Neural cell (in vitro differentiated cells): ENCODE data around the gene ALDH1A1. TPM values are rescaled to one million over a fixed set of nuclear protein-coding genes. Genes with fewer than 3 reads are reported as not detected.

Experiments used
- H2AFZ ChIP-seq: fragments of 200-600, 300-800 bp; sonication (generic), shearing (Covaris generic); 2 replicates; pipeline ENCODE4 v1.6.0; 2014; ENCODE audit warnings: low read depth, mild to moderate bottlenecking, antibody characterized with exemption, low read length, moderate library complexity
- H3F3A ChIP-seq: fragments of 200-600 bp; shearing (Covaris generic); 2 replicates; pipeline ENCODE4 v1.6.1; 2016; ENCODE audit warnings: mild to moderate bottlenecking, moderate library complexity, mixed read lengths, antibody characterized with exemption, low read length; ENCODE audit not compliant: insufficient read depth, poor library complexity, severe bottlenecking
- H3K27ac ChIP-seq: fragments of 200-600, 300-800 bp; sonication (generic), shearing (Covaris generic); 2 replicates; pipeline ENCODE4 v1.5.1; 2014; ENCODE audit warnings: mild to moderate bottlenecking, low read length, moderate library complexity
- H3K27me3 ChIP-seq: fragments of 300-800, 200-600 bp; sonication (generic), shearing (Covaris generic); 2 replicates; pipeline ENCODE4 v1.6.0; 2014; ENCODE audit warnings: mild to moderate bottlenecking, low read depth, low read length, moderate library complexity; ENCODE audit not compliant: insufficient read depth
- H3K36me3 ChIP-seq: fragments of 300-800, 200-600 bp; sonication (generic), shearing (Covaris generic); 2 replicates; pipeline ENCODE4 v1.5.1; 2014; ENCODE audit warnings: mild to moderate bottlenecking, antibody characterized with exemption, low read length, moderate library complexity; ENCODE audit not compliant: insufficient read depth
- H3K4me2 ChIP-seq: fragments of 300-800, 200-600 bp; sonication (generic), shearing (Covaris generic); 2 replicates; pipeline ENCODE4 v1.6.0; 2014; ENCODE audit warnings: mild to moderate bottlenecking, low read length
- H3K4me3 ChIP-seq: fragments of 300-800, 200-600 bp; sonication (generic), shearing (Covaris generic); 2 replicates; pipeline ENCODE4 v1.5.1; 2014; ENCODE audit warnings: mild to moderate bottlenecking, low read length, moderate library complexity
- H3K79me2 ChIP-seq: fragments of 200-600 bp; shearing (Covaris generic); replicated peaks from 2 replicates; pipeline ENCODE4 v1.6.0; 2014; ENCODE audit warnings: mild to moderate bottlenecking, low read length, moderate library complexity; ENCODE audit not compliant: insufficient read depth
- H3K9ac ChIP-seq: fragments of 300-800, 200-600 bp; sonication (generic), shearing (Covaris generic); 2 replicates; pipeline ENCODE4 v1.6.1; 2016; ENCODE audit warnings: mild to moderate bottlenecking, low read length, mixed read lengths
- H3K9me2 ChIP-seq: fragments of 200-600 bp; shearing (Covaris generic); 2 replicates; pipeline ENCODE4 v1.6.1; 2016; ENCODE audit warnings: mild to moderate bottlenecking, low read length, mixed read lengths; ENCODE audit not compliant: insufficient read depth
- H3K9me3 ChIP-seq: fragments of 200-600, 300-800 bp; sonication (generic), shearing (Covaris generic); 2 replicates; pipeline ENCODE4 v1.6.1; 2016; ENCODE audit warnings: mild to moderate bottlenecking, mixed run types, low read length, moderate library complexity, mixed read lengths
- H4K20me1 ChIP-seq: fragments of 200-600 bp; shearing (Covaris generic); 2 replicates; pipeline ENCODE4 v1.6.1; 2016; ENCODE audit warnings: mild to moderate bottlenecking, mixed run types; ENCODE audit not compliant: insufficient read depth
- EP300 ChIP-seq: fragments of 450-650 bp; conservative IDR thresholded peaks from 2 replicates; pipeline ENCODE4 v1.6.1; 2014; ENCODE audit warnings: antibody characterized with exemption, mild to moderate bottlenecking, moderate library complexity; ENCODE audit not compliant: poor library complexity, severe bottlenecking
- EZH2 ChIP-seq: fragments of 200-600, 300-800 bp; shearing (Covaris generic), sonication (generic); IDR thresholded peaks from 2 replicates; pipeline ENCODE4 v1.6.1; 2014; ENCODE audit warnings: antibody characterized with exemption, low read length, borderline replicate concordance, mild to moderate bottlenecking; ENCODE audit not compliant: insufficient read depth, poor library complexity, severe bottlenecking
- MXI1 ChIP-seq: fragments of 450-650 bp; conservative IDR thresholded peaks from 2 replicates; pipeline ENCODE4 v1.6.1; 2014; ENCODE audit warnings: antibody characterized with exemption, mild to moderate bottlenecking; ENCODE audit not compliant: poor library complexity, severe bottlenecking
- POLR2AphosphoS5 ChIP-seq: IDR thresholded peaks from 2 replicates; pipeline ENCODE4 v1.6.1; 2012
- RAD21 ChIP-seq: fragments of 450-650 bp; conservative IDR thresholded peaks from 2 replicates; pipeline ENCODE4 v1.6.1; 2014; ENCODE audit warnings: antibody characterized with exemption, mild to moderate bottlenecking, moderate library complexity
- SMC3 ChIP-seq: fragments of 450-650 bp; conservative IDR thresholded peaks from 2 replicates; pipeline ENCODE4 v1.6.1; 2014; ENCODE audit warnings: antibody characterized with exemption, mild to moderate bottlenecking, moderate library complexity; ENCODE audit not compliant: poor library complexity
- TAF1 ChIP-seq: IDR thresholded peaks from 2 replicates; pipeline ENCODE4 v1.6.1; 2012; ENCODE audit warnings: low read depth
- polyA plus RNA-seq: library from polyadenylated mRNA; depleted of rRNA; stranded (reverse); fragments of >200 nt; gene quantifications from 2 replicates; pipeline ENCODE4 v1.2.3, GENCODE V29; 2014
- TF ChIP-seq, protein P1 (sequence below): IDR thresholded peaks from 2 replicates; pipeline ENCODE4 v1.6.1; 2012; ENCODE audit warnings: borderline replicate concordance
- TF ChIP-seq, protein P2 (sequence below): fragments of 450-650 bp; IDR thresholded peaks from 2 replicates; pipeline ENCODE4 v1.5.1; 2014; ENCODE audit warnings: antibody characterized with exemption, mild to moderate bottlenecking, moderate library complexity; ENCODE audit not compliant: poor library complexity, severe bottlenecking

ALDH1A1 gene
- polyA plus RNA-seq, 1 donor from 2014 or later, result not detected

DNA sequence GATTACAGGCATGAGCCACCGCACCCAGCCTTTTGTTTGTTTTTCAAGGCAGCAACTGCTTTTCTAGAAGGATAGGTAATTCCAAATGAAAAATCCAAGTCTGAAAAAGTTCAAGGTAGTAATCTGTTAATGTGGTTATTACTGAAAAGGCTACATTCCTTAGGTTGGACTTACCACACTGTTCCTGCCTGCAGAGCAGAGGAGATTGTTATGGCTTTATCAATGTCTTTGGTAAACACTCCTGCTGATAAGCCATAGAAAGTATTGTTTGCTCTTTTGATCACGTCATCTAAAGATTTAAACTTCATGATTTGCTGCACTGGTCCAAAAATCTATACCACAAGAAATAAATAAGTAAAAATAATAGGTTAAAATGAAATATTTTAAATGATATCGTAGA is 43.4 kb downstream of the ALDH1A1 start:
- Histone ChIP-seq H3K4me3 (no peak overlapping the region), H3K27ac (no peak overlapping the region), H3F3A (no peaks in the 10 kb centered on the region), H3K36me3 (no peaks in the 10 kb centered on the region), H3K9me2 (no peaks in the 10 kb centered on the region), H2AFZ (no peak overlapping the region), H3K4me2 (no peak overlapping the region), H4K20me1 (no peaks in the 10 kb centered on the region), H3K9ac (no peak overlapping the region), H3K79me2 (no peaks in the 10 kb centered on the region), H3K27me3 (no peaks in the 10 kb centered on the region), H3K9me3 (no peaks in the 10 kb centered on the region)
- TF ChIP-seq EZH2 (no peak), POLR2AphosphoS5 (no peak)

DNA sequence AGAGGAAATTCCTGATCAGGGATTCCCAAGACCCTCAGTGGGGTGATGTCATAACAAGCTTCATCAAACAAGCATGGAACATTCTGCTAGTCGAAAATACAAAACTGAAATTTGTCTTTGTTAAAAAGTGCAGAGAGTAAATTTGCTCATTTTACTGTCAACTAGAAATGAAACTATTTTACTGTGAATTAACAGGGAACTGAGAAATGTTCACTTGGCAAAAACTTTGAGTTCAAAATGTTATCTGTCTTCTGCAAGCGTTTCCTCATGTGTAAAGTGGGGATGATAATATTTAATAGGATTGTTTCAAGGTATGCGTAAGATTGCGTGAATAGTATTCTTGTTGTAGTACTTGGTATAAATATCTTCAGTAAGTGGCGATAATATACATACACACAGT is 45.4 kb downstream of the ALDH1A1 start:
- no peak overlapping the region for H3K27ac ChIP-seq
- H3K9me3 ChIP-seq, result no peaks in the 10 kb centered on the region
- H3F3A ChIP-seq, result no peaks in the 10 kb centered on the region
- H3K79me2 ChIP-seq, result no peaks in the 10 kb centered on the region
- H3K4me3 ChIP-seq, result no peak overlapping the region
- no peak for TF ChIP-seq SMC3
- no peak overlapping the region for H2AFZ ChIP-seq
- H3K4me2 ChIP-seq, result no peak overlapping the region
- no peaks in the 10 kb centered on the region for H3K36me3 ChIP-seq
- no peaks in the 10 kb centered on the region for H3K27me3 ChIP-seq
- no peak overlapping the region for H3K9ac ChIP-seq
- no peaks in the 10 kb centered on the region for H4K20me1 ChIP-seq
- H3K9me2 ChIP-seq, result no peaks in the 10 kb centered on the region

DNA sequence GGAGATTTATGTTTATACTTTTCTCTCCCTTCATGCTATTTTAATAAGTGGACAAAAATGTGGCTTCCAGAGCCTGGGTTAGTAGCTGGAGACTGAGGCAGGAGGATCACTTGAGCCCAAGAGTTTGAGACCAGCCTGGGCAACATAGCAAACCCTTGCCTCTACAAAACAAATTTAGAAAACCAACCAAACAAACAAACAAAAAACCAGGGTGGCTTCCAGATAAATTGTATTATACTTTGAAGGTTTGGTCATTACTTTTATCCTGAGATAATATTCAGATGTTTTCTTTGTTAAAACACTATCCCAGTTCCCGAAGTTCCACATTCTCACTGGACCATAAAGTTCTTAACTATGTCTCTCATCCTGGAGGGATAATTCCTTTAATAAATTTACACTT is 46.0 kb downstream of the ALDH1A1 start:
- H3K27me3 ChIP-seq, result no peaks in the 10 kb centered on the region

More for the DNA sequence above, 46.0 kb downstream of the ALDH1A1 start:
- no peaks in the 10 kb centered on the region for H3K79me2 ChIP-seq
- H4K20me1 ChIP-seq, result no peaks in the 10 kb centered on the region
- H3F3A ChIP-seq, result no peaks in the 10 kb centered on the region
- H3K9me2 ChIP-seq, result no peaks in the 10 kb centered on the region
- no peak overlapping the region for H3K4me2 ChIP-seq
- no peak overlapping the region for H3K27ac ChIP-seq
- H3K9ac ChIP-seq, result no peak overlapping the region
- H3K36me3 ChIP-seq, result no peaks in the 10 kb centered on the region
- no peak overlapping the region for H2AFZ ChIP-seq
- no peaks in the 10 kb centered on the region for H3K9me3 ChIP-seq
- TF ChIP-seq SMC3, result no peak
- TF ChIP-seq TAF1, result no peak
- TF ChIP-seq, protein P1, sequence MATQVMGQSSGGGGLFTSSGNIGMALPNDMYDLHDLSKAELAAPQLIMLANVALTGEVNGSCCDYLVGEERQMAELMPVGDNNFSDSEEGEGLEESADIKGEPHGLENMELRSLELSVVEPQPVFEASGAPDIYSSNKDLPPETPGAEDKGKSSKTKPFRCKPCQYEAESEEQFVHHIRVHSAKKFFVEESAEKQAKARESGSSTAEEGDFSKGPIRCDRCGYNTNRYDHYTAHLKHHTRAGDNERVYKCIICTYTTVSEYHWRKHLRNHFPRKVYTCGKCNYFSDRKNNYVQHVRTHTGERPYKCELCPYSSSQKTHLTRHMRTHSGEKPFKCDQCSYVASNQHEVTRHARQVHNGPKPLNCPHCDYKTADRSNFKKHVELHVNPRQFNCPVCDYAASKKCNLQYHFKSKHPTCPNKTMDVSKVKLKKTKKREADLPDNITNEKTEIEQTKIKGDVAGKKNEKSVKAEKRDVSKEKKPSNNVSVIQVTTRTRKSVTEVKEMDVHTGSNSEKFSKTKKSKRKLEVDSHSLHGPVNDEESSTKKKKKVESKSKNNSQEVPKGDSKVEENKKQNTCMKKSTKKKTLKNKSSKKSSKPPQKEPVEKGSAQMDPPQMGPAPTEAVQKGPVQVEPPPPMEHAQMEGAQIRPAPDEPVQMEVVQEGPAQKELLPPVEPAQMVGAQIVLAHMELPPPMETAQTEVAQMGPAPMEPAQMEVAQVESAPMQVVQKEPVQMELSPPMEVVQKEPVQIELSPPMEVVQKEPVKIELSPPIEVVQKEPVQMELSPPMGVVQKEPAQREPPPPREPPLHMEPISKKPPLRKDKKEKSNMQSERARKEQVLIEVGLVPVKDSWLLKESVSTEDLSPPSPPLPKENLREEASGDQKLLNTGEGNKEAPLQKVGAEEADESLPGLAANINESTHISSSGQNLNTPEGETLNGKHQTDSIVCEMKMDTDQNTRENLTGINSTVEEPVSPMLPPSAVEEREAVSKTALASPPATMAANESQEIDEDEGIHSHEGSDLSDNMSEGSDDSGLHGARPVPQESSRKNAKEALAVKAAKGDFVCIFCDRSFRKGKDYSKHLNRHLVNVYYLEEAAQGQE, result no peak
- TF ChIP-seq, protein P2, sequence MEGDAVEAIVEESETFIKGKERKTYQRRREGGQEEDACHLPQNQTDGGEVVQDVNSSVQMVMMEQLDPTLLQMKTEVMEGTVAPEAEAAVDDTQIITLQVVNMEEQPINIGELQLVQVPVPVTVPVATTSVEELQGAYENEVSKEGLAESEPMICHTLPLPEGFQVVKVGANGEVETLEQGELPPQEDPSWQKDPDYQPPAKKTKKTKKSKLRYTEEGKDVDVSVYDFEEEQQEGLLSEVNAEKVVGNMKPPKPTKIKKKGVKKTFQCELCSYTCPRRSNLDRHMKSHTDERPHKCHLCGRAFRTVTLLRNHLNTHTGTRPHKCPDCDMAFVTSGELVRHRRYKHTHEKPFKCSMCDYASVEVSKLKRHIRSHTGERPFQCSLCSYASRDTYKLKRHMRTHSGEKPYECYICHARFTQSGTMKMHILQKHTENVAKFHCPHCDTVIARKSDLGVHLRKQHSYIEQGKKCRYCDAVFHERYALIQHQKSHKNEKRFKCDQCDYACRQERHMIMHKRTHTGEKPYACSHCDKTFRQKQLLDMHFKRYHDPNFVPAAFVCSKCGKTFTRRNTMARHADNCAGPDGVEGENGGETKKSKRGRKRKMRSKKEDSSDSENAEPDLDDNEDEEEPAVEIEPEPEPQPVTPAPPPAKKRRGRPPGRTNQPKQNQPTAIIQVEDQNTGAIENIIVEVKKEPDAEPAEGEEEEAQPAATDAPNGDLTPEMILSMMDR, result no peak
- no peak for TF ChIP-seq EZH2
- TF ChIP-seq RAD21, result no peak
- no peak for TF ChIP-seq EP300
- TF ChIP-seq MXI1, result no peak
- no peak for TF ChIP-seq POLR2AphosphoS5
- no peak overlapping the region for H3K4me3 ChIP-seq
